HEK293T (cell line): ENCODE results near the gene ARID1B.

Source experiments
- CTCF ChIA-PET: fragments of 350-600 bp; formaldehyde crosslinking; extraction: SDS; loops from one replicate; lab custom pipeline; 2021; ENCODE audit warnings: antibody characterized with exemption, inconsistent platforms; lab: Yijun Ruan, JAX
- POLR2A ChIA-PET: fragments of 350-600 bp; formaldehyde crosslinking; extraction: SDS; loops from one replicate; lab custom pipeline; 2020; ENCODE audit warnings: antibody characterized with exemption, inconsistent platforms; lab: Yijun Ruan, JAX
- DNase-seq: peaks from one replicate; pipeline ENCODE4 v3.0.0; 2012; ENCODE audit warnings: mixed read lengths; ENCODE audit errors: extremely low spot score
- ARNT ChIP-seq: fragments of 450-650 bp; IDR thresholded peaks from 2 replicates; pipeline ENCODE4 v1.6.1; 2017; ENCODE audit warnings: mild to moderate bottlenecking
- BHLHE40 ChIP-seq: fragments of 450-650 bp; IDR thresholded peaks from 2 replicates; pipeline ENCODE4 v1.6.1; 2016; ENCODE audit warnings: mild to moderate bottlenecking, moderate library complexity, borderline replicate concordance
- CTBP1 ChIP-seq: fragments of 450-650 bp; IDR thresholded peaks from 2 replicates; pipeline ENCODE4 v1.6.1; 2016; ENCODE audit warnings: borderline replicate concordance
- ELF4 ChIP-seq: fragments of 450-650 bp; IDR thresholded peaks from 2 replicates; pipeline ENCODE4 v1.6.1; 2017; ENCODE audit warnings: antibody characterized with exemption
- FOXA1 ChIP-seq: fragments of 450-650 bp; IDR thresholded peaks from 2 replicates; pipeline ENCODE4 v1.6.1; 2016; ENCODE audit warnings: mild to moderate bottlenecking
- FOXK2 ChIP-seq: fragments of 450-650 bp; IDR thresholded peaks from 2 replicates; pipeline ENCODE4 v1.6.1; 2016; ENCODE audit warnings: mild to moderate bottlenecking
- FOXM1 ChIP-seq: fragments of 450-650 bp; IDR thresholded peaks from 2 replicates; pipeline ENCODE4 v1.6.1; 2017; ENCODE audit warnings: mild to moderate bottlenecking, borderline replicate concordance
- HDGF ChIP-seq: fragments of 450-650 bp; IDR thresholded peaks from 2 replicates; pipeline ENCODE4 v1.6.1; 2017; ENCODE audit warnings: antibody characterized with exemption, borderline replicate concordance
- L3MBTL2 ChIP-seq: fragments of 450-650 bp; conservative IDR thresholded peaks from 2 replicates; pipeline ENCODE4 v1.6.1; 2016; ENCODE audit warnings: mild to moderate bottlenecking
- LEF1 ChIP-seq: fragments of 450-650 bp; IDR thresholded peaks from 2 replicates; pipeline ENCODE4 v1.6.1; 2017; ENCODE audit warnings: mild to moderate bottlenecking, borderline replicate concordance
- NFRKB ChIP-seq: fragments of 450-650 bp; IDR thresholded peaks from 2 replicates; pipeline ENCODE4 v1.6.1; 2016; ENCODE audit warnings: mild to moderate bottlenecking, moderate library complexity
- SP1 ChIP-seq: fragments of 450-650 bp; IDR thresholded peaks from 2 replicates; pipeline ENCODE4 v1.6.1; 2017
- SUZ12 ChIP-seq: fragments of 450-650 bp; IDR thresholded peaks from 2 replicates; pipeline ENCODE4 v1.6.1; 2016; ENCODE audit warnings: mild to moderate bottlenecking
- TARDBP ChIP-seq: fragments of 450-650 bp; IDR thresholded peaks from 2 replicates; pipeline ENCODE4 v1.6.1; 2016
- ZNF384 ChIP-seq: fragments of 450-650 bp; IDR thresholded peaks from 2 replicates; pipeline ENCODE4 v1.6.1; 2016
- TF ChIP-seq, protein P1 (sequence below): fragments of 450-650 bp; IDR thresholded peaks from 2 replicates; pipeline ENCODE4 v1.6.1; 2016

The ARID1B gene

DNA sequence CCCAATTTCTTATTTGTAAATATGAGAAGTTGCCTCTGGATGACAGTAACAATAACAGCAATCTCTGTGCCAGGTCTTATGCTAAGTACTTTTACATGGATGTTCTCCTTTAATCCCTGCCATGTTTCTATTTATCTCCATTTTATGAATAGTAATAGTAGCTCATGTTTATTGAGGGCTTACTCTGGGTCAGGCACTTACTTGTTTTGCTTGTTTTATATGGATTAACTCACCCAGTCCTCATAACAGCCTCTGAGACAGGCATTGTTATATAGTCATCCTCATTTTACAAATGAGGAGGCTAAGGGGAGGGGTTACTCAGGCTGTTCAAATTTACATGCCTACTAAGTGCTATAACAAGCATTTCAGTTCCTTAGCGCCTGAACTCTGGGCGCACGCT is 64.3 kb downstream of the ARID1B start:
- ChIA-PET POLR2A (no interaction called here), CTCF (no interaction called here)
- no peak for TF ChIP-seq LEF1
- TF ChIP-seq TARDBP: no peak
- no peak for TF ChIP-seq ELF4
- no peak for TF ChIP-seq FOXA1
- TF ChIP-seq SUZ12: no peak
- TF ChIP-seq L3MBTL2: no peak
- no peak for TF ChIP-seq NFRKB
- TF ChIP-seq BHLHE40: no peak
- TF ChIP-seq ARNT: no peak
- TF ChIP-seq CTBP1: no peak
- TF ChIP-seq ZNF384: no peak
- no peak for DNase-seq

DNA sequence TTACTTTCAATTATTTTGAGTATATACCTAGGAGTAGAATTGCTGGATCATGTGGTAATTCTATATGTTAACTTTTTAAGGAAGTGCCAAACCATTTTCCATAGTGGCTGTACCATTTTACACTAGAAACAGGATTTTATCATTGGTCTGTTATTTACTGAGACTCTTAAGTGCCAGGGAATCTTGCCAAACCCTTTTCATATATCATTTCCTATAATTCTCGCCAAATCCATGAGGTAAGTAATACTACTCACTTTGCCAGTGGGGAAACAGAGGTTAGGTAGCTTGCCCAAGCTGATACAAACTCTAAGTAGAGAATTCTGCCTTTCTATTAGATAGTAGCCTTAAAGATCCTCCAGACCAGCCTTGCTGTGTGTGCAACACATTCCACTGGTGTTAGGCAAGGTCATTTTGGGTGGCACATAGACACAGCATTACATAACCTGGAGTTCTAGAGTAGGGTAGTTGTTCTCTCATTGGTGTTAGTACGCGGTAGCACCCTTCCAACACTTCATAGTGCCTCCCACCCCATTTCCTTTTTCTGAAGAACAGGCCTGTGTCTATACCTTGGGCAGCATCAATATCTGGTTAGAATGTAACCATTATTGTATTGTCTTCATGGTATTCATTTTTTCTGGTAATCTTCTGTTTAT is 65.5 kb downstream of the ARID1B start:
- POLR2A ChIA-PET: no interaction called here
- DNase-seq: no peak
- TF ChIP-seq ZNF384: no peak
- TF ChIP-seq CTBP1: no peak
- no peak for TF ChIP-seq FOXA1
- no peak for TF ChIP-seq L3MBTL2
- TF ChIP-seq LEF1: no peak
- no peak for TF ChIP-seq TARDBP
- no peak for TF ChIP-seq SP1
- TF ChIP-seq FOXK2: no peak
- no peak for TF ChIP-seq FOXM1
- TF ChIP-seq ARNT: no peak
- TF ChIP-seq HDGF: no peak
- no peak for TF ChIP-seq BHLHE40
- TF ChIP-seq ELF4: no peak
- TF ChIP-seq NFRKB: no peak
- TF ChIP-seq, protein P1, sequence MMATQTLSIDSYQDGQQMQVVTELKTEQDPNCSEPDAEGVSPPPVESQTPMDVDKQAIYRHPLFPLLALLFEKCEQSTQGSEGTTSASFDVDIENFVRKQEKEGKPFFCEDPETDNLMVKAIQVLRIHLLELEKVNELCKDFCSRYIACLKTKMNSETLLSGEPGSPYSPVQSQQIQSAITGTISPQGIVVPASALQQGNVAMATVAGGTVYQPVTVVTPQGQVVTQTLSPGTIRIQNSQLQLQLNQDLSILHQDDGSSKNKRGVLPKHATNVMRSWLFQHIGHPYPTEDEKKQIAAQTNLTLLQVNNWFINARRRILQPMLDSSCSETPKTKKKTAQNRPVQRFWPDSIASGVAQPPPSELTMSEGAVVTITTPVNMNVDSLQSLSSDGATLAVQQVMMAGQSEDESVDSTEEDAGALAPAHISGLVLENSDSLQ: no peak
- TF ChIP-seq SUZ12: no peak
- CTCF ChIA-PET: interaction anchor here (0.5 kb wide), 1 partner anchor 36 kb away, joined by 3 read pairs; no protein-coding TSS in a partner anchor

GRCh38 chr6:156844089-156844488 is 66.9 kb downstream of the ARID1B start:
- POLR2A ChIA-PET: no interaction called here
- DNase-seq: no peak
- CTCF ChIA-PET: no interaction called here
- no peak for TF ChIP-seq BHLHE40
- no peak for TF ChIP-seq TARDBP
- TF ChIP-seq FOXM1: no peak
- no peak for TF ChIP-seq NFRKB
- TF ChIP-seq LEF1: no peak
- no peak for TF ChIP-seq HDGF
- TF ChIP-seq ZNF384: no peak
- TF ChIP-seq FOXA1: no peak
- TF ChIP-seq, protein P1: no peak
- TF ChIP-seq FOXK2: no peak
- TF ChIP-seq SUZ12: no peak

GRCh38 chr6:156845454-156846155 is 68.4 kb downstream of the ARID1B start:
- CTCF ChIA-PET: interaction anchor here (1.1 kb wide), 1 partner anchor 74 kb away, joined by 3 read pairs; no protein-coding TSS in a partner anchor
- no peak for TF ChIP-seq LEF1
- no peak for TF ChIP-seq CTBP1
- TF ChIP-seq HDGF: no peak
- no peak for TF ChIP-seq FOXA1
- TF ChIP-seq ZNF384: no peak
- no peak for TF ChIP-seq FOXK2
- no peak for TF ChIP-seq FOXM1
- TF ChIP-seq ARNT: no peak
- no peak for TF ChIP-seq TARDBP
- no peak for TF ChIP-seq SP1
- TF ChIP-seq SUZ12: no peak
- TF ChIP-seq, protein P1: no peak
- no peak for TF ChIP-seq NFRKB
- TF ChIP-seq ELF4: no peak
- no peak for TF ChIP-seq BHLHE40
- TF ChIP-seq L3MBTL2: no peak

GRCh38 chr6:156846845-156847599 is 69.8 kb downstream of the ARID1B start:
- TF ChIP-seq HDGF (no peak), SP1 (no peak), SUZ12 (no peak), TARDBP (no peak), FOXM1 (no peak), BHLHE40 (no peak), NFRKB (no peak), FOXK2 (no peak)
- ChIA-PET POLR2A (interaction anchor here (1.0 kb wide), 1 partner anchor 86 kb away, joined by 3 read pairs; no protein-coding TSS in a partner anchor), CTCF (no interaction called here)
- no peak for DNase-seq

More at GRCh38 chr6:156845454-156846155, 68.4 kb downstream of the ARID1B start:
- DNase-seq: no peak
- POLR2A ChIA-PET: no interaction called here
